RWPE1 (cell line): ENCODE measurements around the gene SNTG2.
"Not testable (repeated sequence)": the region's sequence is repeated elsewhere in the genome, so short reads cannot be mapped to it uniquely, and the experiment has no call there.

ENCODE experiments used
- CTCF ChIA-PET: fragments of 350-600 bp; sonication (Branson Sonifier 250); formaldehyde crosslinking; extraction: SDS; loops from one replicate; lab custom pipeline; 2021; lab: Yijun Ruan, JAX
- POLR2A ChIA-PET: fragments of 400-600 bp; formaldehyde crosslinking; extraction: SDS; loops from one replicate; lab custom pipeline; 2020; ENCODE audit warnings: antibody characterized with exemption; ENCODE audit not compliant: low non-redundant PET; lab: Yijun Ruan, JAX
- DNase-seq: peaks from one replicate; pipeline ENCODE4 v3.0.0; 2012; ENCODE audit warnings: low spot score
- H3K27ac ChIP-seq: fragments of 450-650 bp; 2 replicates; pipeline ENCODE4 v1.5.1; 2017
- TF ChIP-seq, protein P1 (sequence below): fragments of 450-650 bp; conservative IDR thresholded peaks from 2 replicates; pipeline ENCODE4 v1.5.1; 2017; ENCODE audit warnings: low read depth, mild to moderate bottlenecking

The SNTG2 gene

DNA sequence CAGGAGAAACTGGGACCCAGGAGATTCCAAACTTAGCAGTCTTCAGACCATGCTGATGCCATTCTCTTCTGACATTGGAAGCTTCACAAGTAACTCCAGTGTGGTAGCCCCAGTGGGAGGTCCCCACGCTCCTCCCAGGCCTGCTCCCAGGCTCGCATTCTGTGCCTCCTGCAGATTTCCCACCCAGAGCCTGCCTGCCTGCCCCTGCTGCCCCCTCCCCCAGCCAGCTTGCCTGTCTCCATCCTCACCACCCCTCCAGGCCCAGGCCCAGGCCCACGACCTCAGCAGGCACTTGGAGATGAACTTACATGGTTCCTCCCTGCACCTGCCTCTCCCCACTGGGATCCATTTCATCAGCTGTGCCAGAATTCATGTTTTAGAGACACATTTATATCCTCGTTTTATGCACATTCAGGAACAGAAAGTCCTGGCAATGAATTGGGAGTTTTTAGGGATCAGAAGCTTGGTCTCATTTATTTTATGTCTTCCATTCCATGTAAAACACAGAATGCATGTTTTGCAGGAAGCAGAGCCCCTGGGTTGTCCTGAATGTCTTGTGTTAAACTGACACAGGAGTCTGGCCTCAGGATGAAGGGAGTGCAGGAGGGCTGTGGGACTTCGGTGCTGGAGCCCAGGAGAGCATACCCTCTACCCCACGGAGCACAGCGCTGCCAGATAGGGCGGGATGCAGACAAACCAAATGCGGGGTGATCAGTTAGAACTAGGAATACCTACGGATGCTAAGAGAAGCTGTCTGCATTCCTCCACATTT lies 150.5 kb downstream of the SNTG2 start:
- DNase-seq = no peak
- TF ChIP-seq, protein P1, sequence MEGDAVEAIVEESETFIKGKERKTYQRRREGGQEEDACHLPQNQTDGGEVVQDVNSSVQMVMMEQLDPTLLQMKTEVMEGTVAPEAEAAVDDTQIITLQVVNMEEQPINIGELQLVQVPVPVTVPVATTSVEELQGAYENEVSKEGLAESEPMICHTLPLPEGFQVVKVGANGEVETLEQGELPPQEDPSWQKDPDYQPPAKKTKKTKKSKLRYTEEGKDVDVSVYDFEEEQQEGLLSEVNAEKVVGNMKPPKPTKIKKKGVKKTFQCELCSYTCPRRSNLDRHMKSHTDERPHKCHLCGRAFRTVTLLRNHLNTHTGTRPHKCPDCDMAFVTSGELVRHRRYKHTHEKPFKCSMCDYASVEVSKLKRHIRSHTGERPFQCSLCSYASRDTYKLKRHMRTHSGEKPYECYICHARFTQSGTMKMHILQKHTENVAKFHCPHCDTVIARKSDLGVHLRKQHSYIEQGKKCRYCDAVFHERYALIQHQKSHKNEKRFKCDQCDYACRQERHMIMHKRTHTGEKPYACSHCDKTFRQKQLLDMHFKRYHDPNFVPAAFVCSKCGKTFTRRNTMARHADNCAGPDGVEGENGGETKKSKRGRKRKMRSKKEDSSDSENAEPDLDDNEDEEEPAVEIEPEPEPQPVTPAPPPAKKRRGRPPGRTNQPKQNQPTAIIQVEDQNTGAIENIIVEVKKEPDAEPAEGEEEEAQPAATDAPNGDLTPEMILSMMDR = no peak
- CTCF ChIA-PET = no interaction called here
- no peak overlapping the region for H3K27ac ChIP-seq
- POLR2A ChIA-PET = no interaction called here

DNA sequence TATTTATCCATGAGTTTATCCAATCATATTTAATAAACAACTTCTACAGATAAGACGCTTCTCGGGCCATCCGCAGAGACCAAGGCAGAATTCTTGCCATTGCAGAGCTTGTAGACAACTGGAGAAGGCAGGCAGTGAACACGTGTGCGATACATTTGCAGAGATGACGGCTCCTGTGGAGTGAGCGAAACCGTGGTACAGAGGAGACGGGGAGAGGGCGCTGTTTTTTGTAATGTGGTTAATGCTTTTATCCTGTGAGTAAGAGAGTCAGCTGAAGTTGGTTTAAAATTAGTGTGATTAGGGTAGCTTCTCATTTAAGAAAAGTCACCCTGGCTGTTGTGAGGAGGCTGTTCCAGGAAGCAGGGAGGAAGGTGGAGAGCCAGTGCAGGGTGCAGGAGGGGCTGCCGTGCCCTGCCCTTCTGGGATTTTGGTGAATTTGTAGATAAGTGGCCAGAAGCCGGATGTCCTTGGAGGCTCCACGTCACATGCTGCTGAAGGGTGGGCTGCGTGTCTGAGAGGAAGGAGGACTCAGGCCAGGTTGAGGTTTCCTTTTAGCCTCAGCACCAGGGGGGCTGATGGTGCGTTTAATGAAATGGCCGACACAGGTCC lies 151.4 kb downstream of the SNTG2 start:
- no peak for DNase-seq
- ChIA-PET CTCF (no interaction called here), POLR2A (no interaction called here)
- H3K27ac ChIP-seq = no peak overlapping the region
- TF ChIP-seq, protein P1 = no peak

DNA sequence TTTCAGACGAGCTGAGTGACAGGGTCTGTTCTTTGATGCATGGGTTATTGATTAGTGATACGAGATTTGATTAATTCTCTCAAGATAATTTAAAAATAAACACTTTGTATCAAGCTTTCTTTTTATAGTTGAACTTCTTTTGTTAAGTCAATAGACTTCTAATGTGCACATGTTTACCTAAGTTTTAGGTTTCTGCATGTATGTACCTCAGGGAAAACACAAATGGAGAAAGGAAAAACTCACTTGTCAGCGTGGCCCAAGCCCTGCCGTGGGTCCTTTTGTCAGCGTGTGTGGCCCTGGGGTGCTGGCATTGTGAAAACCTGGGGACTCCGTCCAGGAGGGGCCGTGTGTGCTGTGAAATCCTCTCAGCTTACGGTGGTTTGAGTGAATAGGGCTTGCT lies 153.7 kb downstream of the SNTG2 start:
- TF ChIP-seq, protein P1 = no peak
- POLR2A ChIA-PET = no interaction called here
- CTCF ChIA-PET = interaction anchor here (0.6 to 0.7 kb wide), 2 partner anchors 107 to 132 kb away, joined by 3 to 5 read pairs; no protein-coding TSS in a partner anchor

DNA sequence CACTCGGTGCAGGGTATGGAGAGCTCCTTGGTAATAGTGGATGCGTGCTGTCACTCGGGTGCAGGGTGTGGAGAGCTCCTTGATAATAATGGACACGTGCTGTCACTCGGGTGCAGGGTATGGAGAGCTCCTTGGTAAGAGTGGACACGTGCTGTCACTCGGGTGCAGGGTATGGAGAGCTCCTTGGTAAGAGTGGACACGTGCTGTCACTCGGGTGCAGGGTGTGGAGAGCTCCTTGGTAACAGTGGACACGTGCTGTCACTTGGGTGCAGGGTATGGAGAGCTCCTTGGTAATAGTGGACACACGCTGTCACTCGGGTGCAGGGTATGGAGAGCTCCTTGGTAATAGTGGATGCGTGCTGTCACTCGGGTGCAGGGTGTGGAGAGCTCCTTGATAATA lies 155.7 kb downstream of the SNTG2 start:
- CTCF ChIA-PET, H3K27ac ChIP-seq, DNase-seq, POLR2A ChIA-PET: not testable (repeated sequence)

More for the DNA sequence above, 153.7 kb downstream of the SNTG2 start:
- H3K27ac ChIP-seq = no peak overlapping the region
- DNase-seq = no peak

DNA sequence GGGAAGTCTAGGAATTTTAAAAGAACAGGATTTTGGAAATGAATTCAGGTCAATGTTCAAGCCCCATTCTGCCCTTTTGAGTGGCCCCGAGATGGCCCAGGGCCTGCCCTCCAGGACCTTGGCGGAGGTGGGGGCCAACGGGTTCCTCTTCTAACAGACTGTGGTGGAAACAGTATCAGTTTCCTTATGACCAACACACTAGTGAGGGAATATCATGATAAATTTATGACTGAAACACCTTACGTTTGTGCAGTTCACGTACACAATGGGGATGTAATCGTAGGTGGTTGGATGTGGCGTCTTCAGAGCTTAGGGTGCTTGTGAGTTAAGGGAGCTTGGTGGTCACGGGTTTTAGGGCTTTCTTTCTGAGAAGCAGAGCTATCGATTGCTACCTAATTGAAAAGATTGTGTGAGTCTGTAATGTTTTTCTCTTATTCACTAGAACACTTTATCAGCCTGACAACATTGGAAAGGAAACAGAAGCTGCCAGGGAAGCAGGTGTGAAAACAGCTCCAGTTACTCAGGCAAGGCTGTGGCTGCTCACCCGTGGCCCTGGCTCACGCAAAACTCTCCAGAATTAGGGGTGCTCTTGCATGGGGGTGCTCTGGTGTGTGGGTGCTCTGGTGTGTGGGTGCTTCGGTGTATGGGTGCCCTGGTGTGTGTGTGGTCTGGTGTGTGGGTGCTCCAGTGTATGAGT lies 165.3 kb downstream of the SNTG2 start:
- ChIA-PET CTCF (interaction anchor here (0.7 kb wide), 1 partner anchor 10 kb away, joined by 3 read pairs; no protein-coding TSS in a partner anchor), POLR2A (no interaction called here)
- H3K27ac ChIP-seq = no peak overlapping the region
- no peak for DNase-seq
- TF ChIP-seq, protein P1 = no peak

DNA sequence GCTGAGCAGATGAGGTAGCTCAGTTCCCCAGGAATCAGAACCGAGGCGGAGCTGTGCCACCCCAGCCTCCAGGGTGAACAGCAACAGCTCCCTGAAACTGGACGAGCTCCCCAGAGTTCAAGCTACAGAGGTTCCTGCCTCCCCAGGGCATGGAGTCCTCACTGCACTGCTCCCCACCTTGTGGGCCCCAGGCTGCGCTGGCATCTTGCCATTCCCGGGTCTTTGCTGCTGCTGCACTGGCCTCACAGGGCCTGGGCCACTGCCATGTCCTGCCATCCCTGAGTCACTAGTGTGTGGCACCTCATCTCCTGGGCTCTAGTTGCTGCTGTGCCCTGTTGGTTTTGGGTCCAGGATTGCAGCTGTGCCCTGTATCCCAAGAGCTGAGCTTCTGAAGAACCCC lies 166.9 kb downstream of the SNTG2 start:
- POLR2A ChIA-PET = no interaction called here
- CTCF ChIA-PET = no interaction called here
- DNase-seq = no peak
- H3K27ac ChIP-seq = no peak overlapping the region
- TF ChIP-seq, protein P1 = no peak
